BLaER1 (cell line): ENCODE data around the gene SLC44A4.
"Not testable (repeated sequence)": the region's sequence is repeated elsewhere in the genome, so short reads cannot be mapped to it uniquely, and the experiment has no call there.

ENCODE experiments used
- H3K27ac ChIP-seq: shearing (Covaris generic); formaldehyde crosslinking; 2 replicates; pipeline ENCODE4 v1.8.1; 2022
- H3K27me3 ChIP-seq: shearing (Covaris generic); formaldehyde crosslinking; 2 replicates; pipeline ENCODE4 v1.8.1; 2022
- H3K36me3 ChIP-seq: shearing (Covaris generic); formaldehyde crosslinking; 2 replicates; pipeline ENCODE4 v1.8.1; 2022
- H3K4me1 ChIP-seq: shearing (Covaris generic); formaldehyde crosslinking; 2 replicates; pipeline ENCODE4 v1.8.1; 2022
- H3K4me2 ChIP-seq: shearing (Covaris generic); formaldehyde crosslinking; 2 replicates; pipeline ENCODE4 v1.8.1; 2022
- H3K4me3 ChIP-seq: shearing (Covaris generic); formaldehyde crosslinking; 2 replicates; pipeline ENCODE4 v1.8.1; 2022
- H3K9ac ChIP-seq: shearing (Covaris generic); formaldehyde crosslinking; 2 replicates; pipeline ENCODE4 v1.8.1; 2022
- H3K9me3 ChIP-seq: shearing (Covaris generic); formaldehyde crosslinking; 2 replicates; pipeline ENCODE4 v1.8.1; 2022
- H4K20me1 ChIP-seq: shearing (Covaris generic); formaldehyde crosslinking; 2 replicates; pipeline ENCODE4 v1.8.1; 2022
- Cebpa-rat ChIP-seq: shearing (Covaris generic); IDR thresholded peaks from 2 replicates; pipeline ENCODE4 v1.8.1; 2022

Gene SLC44A4

DNA sequence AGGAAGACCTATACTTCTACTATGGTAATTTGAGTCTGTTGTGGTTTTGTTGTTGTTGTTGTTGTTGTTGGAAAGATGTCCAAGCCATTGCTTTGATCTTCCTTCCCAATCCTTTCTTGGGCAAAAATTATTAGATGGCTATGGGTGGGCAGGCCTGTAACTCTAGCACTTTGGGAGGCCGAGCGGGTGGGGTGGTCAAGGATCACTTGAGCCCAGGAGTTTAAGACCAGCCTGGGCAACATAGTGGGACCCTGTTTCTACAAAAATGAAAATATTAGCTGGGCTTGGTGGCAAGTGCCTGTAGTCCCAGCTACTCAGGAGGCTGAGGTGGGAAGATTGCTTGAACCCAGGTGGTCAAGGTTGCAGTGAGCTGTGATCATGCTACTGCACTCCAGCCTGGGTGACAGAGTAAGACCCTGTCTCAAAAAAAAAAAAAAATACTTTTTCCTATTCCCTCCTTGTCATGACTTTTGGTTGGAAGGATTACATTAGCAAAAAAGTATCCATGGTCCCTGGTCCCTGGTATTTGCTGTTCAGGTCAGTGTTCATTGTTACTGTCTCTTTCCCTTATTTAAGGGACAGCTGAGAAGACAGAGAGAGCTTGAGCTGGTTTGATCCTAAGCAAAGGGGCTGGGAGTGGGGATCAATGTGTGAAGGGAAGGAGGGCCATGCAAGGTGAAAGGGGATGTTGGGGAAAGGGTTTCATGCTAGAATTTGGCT is 27.9 kb downstream of the SLC44A4 start:
- no peak for TF ChIP-seq Cebpa-rat
- H3K9me3 ChIP-seq = peaks cover 11% of the 10 kb centered on the region
- no peaks in the 10 kb centered on the region for H4K20me1 ChIP-seq
- H3K27me3 ChIP-seq = no peaks in the 10 kb centered on the region
- no peak overlapping the region for H3K27ac ChIP-seq
- no peak overlapping the region for H3K9ac ChIP-seq
- H3K4me2 ChIP-seq = no peak overlapping the region
- H3K4me3 ChIP-seq = no peak overlapping the region
- no peaks in the 10 kb centered on the region for H3K4me1 ChIP-seq
- H3K36me3 ChIP-seq = 0 out of 2 replicates have a peak, but pooled peaks cover 8% of the 10 kb centered on the region

DNA sequence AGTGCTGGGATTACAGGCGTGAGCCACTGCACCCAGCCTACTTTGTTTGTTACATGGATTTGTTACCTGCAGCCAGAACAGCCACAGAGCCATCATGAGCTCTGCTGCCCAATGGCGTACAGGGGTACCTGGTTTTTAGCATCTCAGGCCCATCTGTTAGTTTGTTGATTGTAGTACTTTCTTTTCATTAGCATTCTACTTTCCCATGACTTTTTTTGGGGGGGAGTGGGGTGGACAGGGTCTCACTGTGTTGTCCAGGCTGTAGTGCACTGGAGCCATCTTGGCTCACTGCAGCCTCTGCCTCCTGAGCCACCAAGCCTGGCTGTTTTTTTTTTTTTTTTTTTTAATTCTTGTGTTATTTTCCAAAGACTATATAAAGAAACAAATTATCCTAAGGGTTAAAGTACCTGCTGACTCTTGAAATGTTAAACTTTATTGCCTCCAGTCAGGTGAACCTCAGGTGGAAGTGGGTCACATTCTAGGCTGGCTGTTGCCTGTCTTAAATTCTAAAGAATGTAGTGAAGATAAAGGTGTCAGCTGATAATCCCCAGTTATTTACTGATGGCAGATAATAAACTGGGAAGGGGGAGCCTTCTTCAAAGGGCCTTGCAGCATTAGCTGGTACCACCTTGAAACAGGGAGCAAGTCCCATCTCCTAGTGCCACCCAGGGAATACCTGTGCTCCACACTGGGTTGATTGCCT is 31.4 kb downstream of the SLC44A4 start:
- Histone ChIP-seq H4K20me1 (no peaks in the 10 kb centered on the region), H3K27me3 (no peaks in the 10 kb centered on the region), H3K9ac (no peak overlapping the region), H3K27ac (no peak overlapping the region), H3K9me3 (no peaks in the 10 kb centered on the region; the same call in 1 of the 2 replicates), H3K36me3 (no peaks in the 10 kb centered on the region), H3K4me3 (no peak overlapping the region), H3K4me1 (peaks cover 17% of the 10 kb centered on the region), H3K4me2 (no peak overlapping the region)
- TF ChIP-seq Cebpa-rat = no peak

DNA sequence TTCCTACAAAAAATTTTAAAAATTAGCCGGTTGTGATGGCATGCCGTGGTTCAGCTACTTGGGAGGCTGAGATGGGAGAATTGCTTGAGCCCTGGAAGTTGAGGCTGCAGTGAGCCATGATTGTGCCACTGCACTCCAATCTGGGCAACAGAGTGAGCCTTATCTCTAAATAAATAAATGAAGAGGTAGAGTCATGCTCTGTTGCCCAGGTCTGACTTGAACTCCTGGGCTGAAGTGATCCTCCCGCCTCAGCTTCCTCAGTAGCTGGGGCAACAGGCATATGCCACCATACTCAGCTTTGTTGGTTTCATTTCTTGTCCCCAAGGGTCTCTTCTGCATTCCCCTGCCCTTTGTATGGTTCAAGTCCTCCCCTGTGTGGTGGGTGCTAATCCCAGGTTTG is 34.3 kb downstream of the SLC44A4 start:
- no peaks in the 10 kb centered on the region for H3K27me3 ChIP-seq
- H4K20me1 ChIP-seq = peaks cover 28% of the 10 kb centered on the region
- H3K9ac ChIP-seq = peak overlapping the region; percentile 29; the same call in 1 of the 2 replicates
- H3K4me3 ChIP-seq = no peak overlapping the region
- no peak overlapping the region for H3K27ac ChIP-seq
- TF ChIP-seq Cebpa-rat = no peak
- peaks cover 28% of the 10 kb centered on the region for H3K36me3 ChIP-seq
- H3K9me3 ChIP-seq = no peaks in the 10 kb centered on the region
- peaks cover 20% of the 10 kb centered on the region for H3K4me1 ChIP-seq
- H3K4me2 ChIP-seq = peak overlapping the region; percentile 48

DNA sequence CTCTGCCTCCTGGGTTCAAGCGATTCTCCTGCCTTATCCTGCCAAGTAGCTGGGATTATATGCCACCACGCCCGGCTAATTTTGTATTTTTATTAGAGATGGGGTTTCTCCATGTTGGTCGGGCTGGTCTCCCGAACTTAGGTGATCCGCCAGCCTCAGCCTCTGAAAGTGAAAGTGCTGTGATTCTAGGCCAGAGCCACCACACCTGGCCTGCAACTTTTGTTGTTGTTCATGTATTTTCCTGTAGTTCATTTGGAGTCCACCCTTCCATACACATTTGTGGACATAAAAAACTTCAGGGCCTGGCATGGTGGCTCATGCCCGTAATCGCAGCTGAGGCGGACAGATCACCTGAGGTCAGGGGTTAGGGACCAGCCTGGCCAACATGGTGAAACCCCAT is 36.7 kb downstream of the SLC44A4 start:
- Histone ChIP-seq H3K4me3 (no peak overlapping the region), H3K27me3 (no peaks in the 10 kb centered on the region), H3K4me2 (no peak overlapping the region), H3K4me1 (peaks cover 44% of the 10 kb centered on the region), H3K9ac (no peak overlapping the region), H4K20me1 (peaks cover 53% of the 10 kb centered on the region), H3K9me3 (no peaks in the 10 kb centered on the region), H3K36me3 (peaks cover 52% of the 10 kb centered on the region), H3K27ac (no peak overlapping the region)
- TF ChIP-seq Cebpa-rat = no peak

DNA sequence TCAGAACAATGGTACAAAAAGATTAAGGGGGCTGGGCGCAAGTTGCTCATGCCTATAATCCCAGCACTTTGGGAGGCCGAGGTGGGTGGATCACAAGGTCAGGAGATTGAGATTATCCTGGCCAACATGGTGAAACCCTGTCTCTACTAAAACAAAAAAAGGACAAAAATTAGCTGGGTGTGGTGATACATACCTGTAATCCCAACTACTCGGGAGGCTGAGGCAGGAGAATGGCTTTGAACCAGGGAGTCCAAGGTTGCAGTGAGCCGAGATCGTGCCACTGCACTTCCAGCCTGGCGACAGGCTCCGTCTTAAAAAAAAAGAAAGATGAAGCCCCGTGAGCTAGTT is 39.0 kb downstream of the SLC44A4 start:
- not testable (repeated sequence) for H3K4me3 ChIP-seq

DNA sequence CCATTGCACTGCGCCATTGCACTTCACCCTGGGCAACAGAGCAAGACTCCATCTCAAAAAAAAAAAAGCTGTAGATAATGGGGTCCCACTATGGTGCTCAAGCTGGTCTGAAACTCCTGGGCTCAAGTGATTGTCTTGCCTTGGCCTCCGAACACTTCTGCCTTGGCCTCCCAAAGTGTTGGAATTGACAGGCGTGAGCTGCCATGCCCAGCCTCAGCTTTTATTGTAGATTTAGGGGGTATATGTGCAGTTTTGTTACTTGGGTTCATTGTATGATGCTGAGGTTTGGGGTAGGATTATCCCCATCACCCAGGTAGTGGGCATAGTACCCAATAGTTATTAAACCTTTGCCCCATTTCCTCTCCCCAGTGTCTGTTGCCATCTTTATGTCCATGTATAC is 39.8 kb downstream of the SLC44A4 start:
- Histone ChIP-seq H3K27ac (no peak overlapping the region), H3K9me3 (no peaks in the 10 kb centered on the region), H3K4me1 (peaks cover 43% of the 10 kb centered on the region), H4K20me1 (peaks cover 69% of the 10 kb centered on the region), H3K36me3 (peaks cover 64% of the 10 kb centered on the region), H3K9ac (no peak overlapping the region; the same call in 1 of the 2 replicates), H3K4me3 (peak overlapping the region; percentile 83), H3K27me3 (no peaks in the 10 kb centered on the region), H3K4me2 (peak overlapping the region; percentile 96)
- TF ChIP-seq Cebpa-rat = no peak

More for the DNA sequence above, 39.0 kb downstream of the SLC44A4 start:
- H3K4me1 ChIP-seq = peaks cover 46% of the 10 kb centered on the region
- H3K9ac ChIP-seq, H3K27me3 ChIP-seq, H3K27ac ChIP-seq, H3K9me3 ChIP-seq: not testable (repeated sequence)
- H3K36me3 ChIP-seq = peaks cover 64% of the 10 kb centered on the region
- peaks cover 69% of the 10 kb centered on the region for H4K20me1 ChIP-seq
- peak overlapping the region; percentile 96; the same call in 1 of the 2 replicates for H3K4me2 ChIP-seq

DNA sequence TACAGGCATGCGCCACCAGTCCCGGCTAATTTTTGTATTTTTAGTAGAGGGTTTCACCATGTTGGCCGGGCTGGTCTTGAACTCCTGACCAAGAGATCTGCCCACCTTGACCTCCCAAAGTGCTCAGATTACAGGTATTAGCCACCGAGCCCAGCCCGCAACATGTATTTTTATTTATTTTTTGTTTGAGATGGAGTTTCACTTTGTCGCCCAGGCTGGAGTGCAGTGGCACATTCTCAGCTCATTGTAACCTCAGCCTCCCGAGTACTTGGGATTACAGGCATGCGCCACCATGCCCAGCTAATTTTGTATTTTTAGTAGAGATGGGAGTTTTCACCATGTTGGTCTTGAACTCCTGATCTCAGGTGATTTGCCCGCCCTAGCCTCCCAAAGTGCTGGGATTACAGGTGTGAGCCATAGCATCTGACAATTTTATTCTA is 40.7 kb downstream of the SLC44A4 start:
- H3K9me3 ChIP-seq, H3K27ac ChIP-seq, H3K27me3 ChIP-seq: not testable (repeated sequence)
- Histone ChIP-seq H3K4me3 (peak overlapping the region; percentile 83), H4K20me1 (peaks cover 69% of the 10 kb centered on the region), H3K36me3 (peaks cover 64% of the 10 kb centered on the region), H3K4me2 (peak overlapping the region; percentile 96), H3K9ac (peak overlapping the region; percentile 97), H3K4me1 (peaks cover 43% of the 10 kb centered on the region)

DNA sequence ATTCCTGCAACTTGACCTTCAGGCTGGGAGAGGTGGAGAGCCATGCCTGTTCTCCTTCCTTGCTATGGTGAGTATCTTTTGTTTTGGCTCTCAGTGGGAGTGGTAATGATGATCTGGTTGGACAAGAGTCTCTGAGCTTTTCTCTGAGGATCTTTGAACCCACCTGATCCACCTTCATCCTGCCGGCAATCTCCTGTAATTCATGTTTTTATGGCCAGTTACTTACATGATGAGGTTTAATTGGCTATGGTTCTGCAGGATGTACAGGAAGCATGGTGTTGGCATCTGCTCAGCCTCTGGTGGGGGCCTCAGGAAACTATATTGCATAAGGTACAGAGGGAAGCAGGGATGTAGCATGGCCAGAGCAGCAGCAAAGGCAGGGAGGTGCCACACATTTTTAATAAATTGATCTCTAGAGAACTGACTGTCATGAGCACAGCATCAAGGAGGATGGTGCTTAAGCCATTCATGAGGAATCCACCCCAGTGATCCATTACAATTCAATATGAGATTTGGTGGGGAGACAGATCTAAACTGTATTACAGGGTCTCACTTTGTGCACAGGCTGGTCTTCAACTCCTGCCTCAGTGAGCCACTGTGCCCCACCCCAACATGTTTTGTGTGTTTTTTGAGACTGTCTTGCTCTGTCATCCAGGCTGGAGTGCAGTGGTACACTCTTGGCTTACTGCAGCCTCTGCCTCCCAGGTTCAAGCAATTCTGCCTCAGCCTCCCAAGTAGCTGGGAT is 41.3 kb downstream of the SLC44A4 start:
- Histone ChIP-seq H3K9me3 (no peaks in the 10 kb centered on the region), H3K27me3 (no peaks in the 10 kb centered on the region), H3K4me1 (peaks cover 48% of the 10 kb centered on the region), H3K27ac (peak overlapping the region; percentile 98), H4K20me1 (peaks cover 69% of the 10 kb centered on the region), H3K36me3 (peaks cover 64% of the 10 kb centered on the region), H3K9ac (peak overlapping the region; percentile 97), H3K4me3 (peak overlapping the region; percentile 83), H3K4me2 (peak overlapping the region; percentile 96)
- no peak for TF ChIP-seq Cebpa-rat

DNA sequence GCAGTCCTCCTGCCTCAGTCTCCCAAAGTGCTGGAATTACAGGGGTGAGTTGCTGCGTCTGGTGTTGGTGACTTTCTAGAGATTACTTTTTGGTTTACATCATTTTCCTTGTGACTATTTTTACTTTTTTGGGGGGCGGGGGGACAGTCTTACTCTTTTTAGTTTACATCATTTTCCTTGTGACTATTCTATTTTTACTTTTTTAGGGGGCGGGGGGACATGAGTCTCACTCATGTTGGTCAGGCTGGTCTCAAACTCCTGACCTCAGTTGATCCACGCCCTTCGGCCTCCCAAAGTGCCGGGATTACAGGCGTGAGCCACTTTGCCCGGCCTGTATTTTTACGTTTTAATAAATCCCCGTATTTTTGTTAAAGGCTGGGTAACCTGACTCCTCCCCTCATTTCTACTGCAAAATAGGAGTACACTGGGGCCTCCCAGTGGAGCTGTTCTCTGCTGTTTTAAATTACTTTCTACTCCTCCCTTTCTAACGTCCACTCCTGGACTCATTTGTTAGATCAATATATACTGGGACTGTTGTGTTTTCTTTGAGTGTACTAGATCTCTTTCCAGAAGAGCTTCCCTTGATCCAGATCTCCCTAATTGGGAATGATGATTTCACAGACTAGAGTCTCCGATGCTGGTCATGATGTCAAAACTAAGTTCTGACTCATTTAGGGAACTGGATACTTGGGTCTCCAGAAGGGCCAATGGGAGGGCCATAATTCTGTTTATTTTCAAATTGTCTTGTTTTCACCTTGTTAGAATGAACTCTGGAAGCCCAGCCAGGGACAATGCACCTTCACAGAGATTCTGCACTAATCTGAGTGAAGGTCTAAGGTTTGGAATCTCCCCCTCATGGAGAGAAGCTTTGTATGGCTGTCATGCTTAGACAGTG is 42.1 kb downstream of the SLC44A4 start:
- peaks cover 56% of the 10 kb centered on the region for H3K4me1 ChIP-seq
- H3K27me3 ChIP-seq = no peaks in the 10 kb centered on the region
- H3K4me2 ChIP-seq = peak overlapping the region; percentile 96
- peak overlapping the region; percentile 97 for H3K9ac ChIP-seq
- H3K9me3 ChIP-seq = no peaks in the 10 kb centered on the region
- peaks cover 63% of the 10 kb centered on the region for H4K20me1 ChIP-seq
- H3K4me3 ChIP-seq = peak overlapping the region; percentile 83
- TF ChIP-seq Cebpa-rat = no peak
- peak overlapping the region; percentile 98 for H3K27ac ChIP-seq
- H3K36me3 ChIP-seq = peaks cover 59% of the 10 kb centered on the region
